ENCODE results near the gene HES2. TPM values are rescaled to one million over a fixed set of nuclear protein-coding genes. Genes with fewer than 3 reads are reported as not detected.

The HES2 gene
- total RNA-seq, 1 donor from 2014 or later, result not detected

GRCh38 chr1:6426277-6426971 is 6.7 kb upstream of the HES2 start:
- Histone ChIP-seq H3K36me3 (ENCODE audit: control insufficient read depth in 3 of 3, insufficient read depth in 3 of 3, low read length in 3 of 3) (no peaks in the 10 kb centered on the region), H3K27me3 (ENCODE audit: control insufficient read depth in 3 of 3, insufficient read depth in 3 of 3, low read length in 3 of 3) (peaks cover 70 to 81% (median 81%) of the 10 kb centered on the region in 3 donors)

GRCh38 chr1:6425658-6426057 is 5.9 kb upstream of the HES2 start:
- no peak overlapping the region for H3K27ac ChIP-seq (ENCODE audit: low read depth, low read length)
- no peaks in the 10 kb centered on the region for H3K36me3 ChIP-seq (ENCODE audit: control insufficient read depth in 3 of 3, insufficient read depth in 3 of 3, low read length in 3 of 3)
- H3K9ac ChIP-seq (ENCODE audit: low read depth in 1 of 3, low read length in 3 of 3), result peak overlapping the region in 1 of 3 donors; percentile 50
- no peak overlapping the region for H3K4me3 ChIP-seq (ENCODE audit: low read length in 3 of 3)
- no peaks in the 10 kb centered on the region for H3K9me3 ChIP-seq (ENCODE audit: control insufficient read depth in 3 of 3, low read length in 3 of 3)
- H3K4me1 ChIP-seq (ENCODE audit: control insufficient read depth in 3 of 3, insufficient read depth in 3 of 3, low read length in 3 of 3), result peaks cover 7 to 20% (median 18%) of the 10 kb centered on the region in 3 donors
- peaks cover 78 to 85% (median 84%) of the 10 kb centered on the region in 3 donors for H3K27me3 ChIP-seq (ENCODE audit: control insufficient read depth in 3 of 3, insufficient read depth in 3 of 3, low read length in 3 of 3)

More at GRCh38 chr1:6426277-6426971, 6.7 kb upstream of the HES2 start:
- Histone ChIP-seq H3K4me1 (ENCODE audit: control insufficient read depth in 3 of 3, insufficient read depth in 3 of 3, low read length in 3 of 3) (peaks cover 7 to 17% (median 16%) of the 10 kb centered on the region in 3 donors), H3K4me3 (ENCODE audit: low read length in 3 of 3) (no peak overlapping the region), H3K27ac (ENCODE audit: low read depth, low read length) (no peak overlapping the region), H3K9me3 (ENCODE audit: control insufficient read depth in 3 of 3, low read length in 3 of 3) (no peaks in the 10 kb centered on the region), H3K9ac (ENCODE audit: low read depth in 1 of 3, low read length in 3 of 3) (no peak overlapping the region)

- peaks cover 14 to 27% (median 25%) of the 10 kb centered on the region in 3 donors for H3K4me1 ChIP-seq (ENCODE audit: control insufficient read depth in 3 of 3, insufficient read depth in 3 of 3, low read length in 3 of 3)
- H3K9ac ChIP-seq (ENCODE audit: low read depth in 1 of 3, low read length in 3 of 3), result peak within 1 kb of the TSS in 1 of 3 donors; percentile 25
- H3K4me3 ChIP-seq (ENCODE audit: low read length in 3 of 3), result no peak within 1 kb of the TSS
- no peaks in the 10 kb centered on the region for H3K36me3 ChIP-seq (ENCODE audit: control insufficient read depth in 3 of 3, insufficient read depth in 3 of 3, low read length in 3 of 3)
- H3K27me3 ChIP-seq (ENCODE audit: control insufficient read depth in 3 of 3, insufficient read depth in 3 of 3, low read length in 3 of 3), result peaks cover 80 to 86% (median 86%) of the 10 kb centered on the region in 3 donors
- no peaks in the 10 kb centered on the region for H3K9me3 ChIP-seq (ENCODE audit: control insufficient read depth in 3 of 3, low read length in 3 of 3)
- H3K27ac ChIP-seq (ENCODE audit: low read depth, low read length), result no peak within 1 kb of the TSS
Observed at GRCh38 chr1:6424619-6425593, 5.2 kb upstream of the HES2 start, which contains the start of gene ESPN. Gene ESPN, plus strand, starts transcription at chr1:6424776. Its CDS starts 180 bp downstream, at chr1:6424956.

GRCh38 chr1:6424000-6424565 is 4.4 kb upstream of the HES2 start:
- Histone ChIP-seq H3K27me3 (ENCODE audit: control insufficient read depth in 3 of 3, insufficient read depth in 3 of 3, low read length in 3 of 3) (peaks cover 75 to 83% (median 82%) of the 10 kb centered on the region in 3 donors), H3K9ac (ENCODE audit: low read depth in 1 of 3, low read length in 3 of 3) (peak overlapping the region in 1 of 3 donors; percentile 25), H3K36me3 (ENCODE audit: control insufficient read depth in 3 of 3, insufficient read depth in 3 of 3, low read length in 3 of 3) (no peaks in the 10 kb centered on the region), H3K4me1 (ENCODE audit: control insufficient read depth in 3 of 3, insufficient read depth in 3 of 3, low read length in 3 of 3) (peaks cover 14 to 28% (median 26%) of the 10 kb centered on the region in 3 donors), H3K9me3 (ENCODE audit: control insufficient read depth in 3 of 3, low read length in 3 of 3) (no peaks in the 10 kb centered on the region), H3K4me3 (ENCODE audit: low read length in 3 of 3) (no peak overlapping the region), H3K27ac (ENCODE audit: low read depth, low read length) (no peak overlapping the region)

GRCh38 chr1:6423321-6423999 is 3.7 kb upstream of the HES2 start:
- H3K4me3 ChIP-seq (ENCODE audit: low read length in 3 of 3), result no peak overlapping the region
- no peaks in the 10 kb centered on the region for H3K36me3 ChIP-seq (ENCODE audit: control insufficient read depth in 3 of 3, insufficient read depth in 3 of 3, low read length in 3 of 3)
- H3K9ac ChIP-seq (ENCODE audit: low read depth in 1 of 3, low read length in 3 of 3), result no peak overlapping the region
- H3K9me3 ChIP-seq (ENCODE audit: control insufficient read depth in 3 of 3, low read length in 3 of 3), result no peaks in the 10 kb centered on the region
- H3K27me3 ChIP-seq (ENCODE audit: control insufficient read depth in 3 of 3, insufficient read depth in 3 of 3, low read length in 3 of 3), result peaks cover 81 to 87% (median 84%) of the 10 kb centered on the region in 3 donors
- H3K27ac ChIP-seq (ENCODE audit: low read depth, low read length), result no peak overlapping the region
- peaks cover 14 to 28% (median 26%) of the 10 kb centered on the region in 3 donors for H3K4me1 ChIP-seq (ENCODE audit: control insufficient read depth in 3 of 3, insufficient read depth in 3 of 3, low read length in 3 of 3)

GRCh38 chr1:6421266-6421665 is 1.5 kb upstream of the HES2 start:
- Histone ChIP-seq H3K9ac (ENCODE audit: low read depth in 1 of 3, low read length in 3 of 3) (no peak overlapping the region), H3K4me1 (ENCODE audit: control insufficient read depth in 3 of 3, insufficient read depth in 3 of 3, low read length in 3 of 3) (peaks cover 14 to 28% (median 26%) of the 10 kb centered on the region in 3 donors), H3K36me3 (ENCODE audit: control insufficient read depth in 3 of 3, insufficient read depth in 3 of 3, low read length in 3 of 3) (no peaks in the 10 kb centered on the region), H3K9me3 (ENCODE audit: control insufficient read depth in 3 of 3, low read length in 3 of 3) (no peaks in the 10 kb centered on the region), H3K27ac (ENCODE audit: low read depth, low read length) (no peak overlapping the region), H3K27me3 (ENCODE audit: control insufficient read depth in 3 of 3, insufficient read depth in 3 of 3, low read length in 3 of 3) (peaks cover 83 to 88% (median 84%) of the 10 kb centered on the region in 3 donors), H3K4me3 (ENCODE audit: low read length in 3 of 3) (no peak overlapping the region)

GRCh38 chr1:6420454-6421042 is 829 bp upstream of the HES2 start:
- no peak overlapping the region for H3K9ac ChIP-seq (ENCODE audit: low read depth in 1 of 3, low read length in 3 of 3)
- H3K4me3 ChIP-seq (ENCODE audit: low read length in 3 of 3), result peak overlapping the region in 2 of 3 donors; percentile 9 to 51
- H3K27me3 ChIP-seq (ENCODE audit: control insufficient read depth in 3 of 3, insufficient read depth in 3 of 3, low read length in 3 of 3), result peaks cover 82 to 88% (median 83%) of the 10 kb centered on the region in 3 donors
- H3K4me1 ChIP-seq (ENCODE audit: control insufficient read depth in 3 of 3, insufficient read depth in 3 of 3, low read length in 3 of 3), result peaks cover 14 to 28% (median 26%) of the 10 kb centered on the region in 3 donors
- no peaks in the 10 kb centered on the region for H3K9me3 ChIP-seq (ENCODE audit: control insufficient read depth in 3 of 3, low read length in 3 of 3)
- no peak overlapping the region for H3K27ac ChIP-seq (ENCODE audit: low read depth, low read length)
- H3K36me3 ChIP-seq (ENCODE audit: control insufficient read depth in 3 of 3, insufficient read depth in 3 of 3, low read length in 3 of 3), result no peaks in the 10 kb centered on the region

- H3K9ac ChIP-seq (ENCODE audit: low read depth in 1 of 3, low read length in 3 of 3), result no peak overlapping the region
- H3K9me3 ChIP-seq (ENCODE audit: control insufficient read depth in 3 of 3, low read length in 3 of 3), result no peaks in the 10 kb centered on the region
- no peaks in the 10 kb centered on the region for H3K36me3 ChIP-seq (ENCODE audit: control insufficient read depth in 3 of 3, insufficient read depth in 3 of 3, low read length in 3 of 3)
- H3K27ac ChIP-seq (ENCODE audit: low read depth, low read length), result no peak overlapping the region
- peaks cover 84 to 90% (median 84%) of the 10 kb centered on the region in 3 donors for H3K27me3 ChIP-seq (ENCODE audit: control insufficient read depth in 3 of 3, insufficient read depth in 3 of 3, low read length in 3 of 3)
- no peak overlapping the region for H3K4me3 ChIP-seq (ENCODE audit: low read length in 3 of 3)
- H3K4me1 ChIP-seq (ENCODE audit: control insufficient read depth in 3 of 3, insufficient read depth in 3 of 3, low read length in 3 of 3), result peaks cover 14 to 28% (median 26%) of the 10 kb centered on the region in 3 donors
Observed at GRCh38 chr1:6419397-6419803, 319 bp downstream of the HES2 start.

Measured in skeletal muscle tissue (tissue), 4 donors.